CD14-positive monocyte (primary cell): ENCODE data around the gene DNAJB11. TPM values are rescaled to one million over a fixed set of nuclear protein-coding genes. Genes with fewer than 3 reads are reported as not detected.

Source experiments
- DNase-seq, 3 donors: peaks; one replicate each; pipeline ENCODE4 v3.0.0-alpha.2; 2011 to 2022
- H2AFZ ChIP-seq: 2 replicates; pipeline ENCODE4 v1.6.0; 2012; ENCODE audit warnings: mild to moderate bottlenecking, low read depth, low read length, inconsistent platforms; ENCODE audit not compliant: insufficient read depth, poor library complexity, severe bottlenecking
- H3K27ac ChIP-seq, 2 donors: 1 replicate in 1 of 2; 2 replicates in 1 of 2; pipeline ENCODE4 v1.5.1; 2012 to 2013; ENCODE audit warnings: low read length in 2 of 2, control low read depth in 1 of 2, inconsistent platforms in 1 of 2, low read depth in 1 of 2, mild to moderate bottlenecking in 1 of 2
- H3K27me3 ChIP-seq, 2 donors: one replicate each; pipeline versions ENCODE4 v1.6.0 to v1.6.1; 2011 to 2013; ENCODE audit warnings: low read length in 2 of 2; ENCODE audit not compliant: control insufficient read depth in 2 of 2, insufficient read depth in 2 of 2
- H3K36me3 ChIP-seq, 2 donors: replicated peaks in 1 of 2; 1 replicate in 1 of 2; 2 replicates in 1 of 2; pipeline versions ENCODE4 v1.5.1 to v1.6.1; 2012 to 2013; ENCODE audit warnings: low read length in 2 of 2, control low read depth in 1 of 2, inconsistent platforms in 1 of 2, mild to moderate bottlenecking in 1 of 2; ENCODE audit not compliant: insufficient read depth in 2 of 2, control insufficient read depth in 1 of 2
- H3K4me1 ChIP-seq, 2 donors: 1 replicate in 1 of 2; 2 replicates in 1 of 2; pipeline versions ENCODE4 v1.5.1 to v1.6.1; 2012 to 2013; ENCODE audit warnings: low read length in 2 of 2, control low read depth in 1 of 2, inconsistent platforms in 1 of 2, mild to moderate bottlenecking in 1 of 2, moderate library complexity in 1 of 2; ENCODE audit not compliant: insufficient read depth in 2 of 2, control insufficient read depth in 1 of 2
- H3K4me2 ChIP-seq: replicated peaks from 2 replicates; pipeline ENCODE3; 2012; ENCODE audit warnings: low read length, moderate library complexity, mild to moderate bottlenecking; ENCODE audit not compliant: poor library complexity, severe bottlenecking; ENCODE audit errors: extremely low read depth
- H3K4me3 ChIP-seq, 3 experiments: fragments of 200-600 bp in 1 of 3; sonication (generic) in 1 of 3; replicated peaks in 1 of 3; 1 replicate in 2 of 3; 2 replicates in 1 of 3; pipeline ENCODE4 v1.5.1; 2011 to 2013; ENCODE audit warnings: low read length in 3 of 3, mild to moderate bottlenecking in 3 of 3, control low read depth in 2 of 3, low read depth in 2 of 3, inconsistent platforms in 1 of 3, moderate library complexity in 1 of 3
- H3K79me2 ChIP-seq: 2 replicates; pipeline ENCODE4 v1.6.0; 2012; ENCODE audit warnings: mild to moderate bottlenecking, control low read depth, inconsistent platforms, low read length, moderate library complexity; ENCODE audit not compliant: insufficient read depth
- H3K9ac ChIP-seq: 2 replicates; pipeline ENCODE4 v1.6.0; 2017; ENCODE audit warnings: low read length, mild to moderate bottlenecking; ENCODE audit not compliant: insufficient read depth, poor library complexity, severe bottlenecking
- H3K9me3 ChIP-seq, 2 donors: replicated peaks in 1 of 2; 1 replicate in 1 of 2; 2 replicates in 1 of 2; pipeline versions ENCODE4 v1.5.1 to v1.6.1; 2012 to 2013; ENCODE audit warnings: low read length in 2 of 2, control low read depth in 1 of 2; ENCODE audit not compliant: control insufficient read depth in 1 of 2, insufficient read depth in 1 of 2
- H4K20me1 ChIP-seq: 2 replicates; pipeline ENCODE4 v1.6.0; 2012; ENCODE audit warnings: mild to moderate bottlenecking, low read length, control low read depth, moderate library complexity; ENCODE audit not compliant: insufficient read depth
- H3K27ac Mint-ChIP-seq, 7 donors: one replicate each; pipeline ENCODE4 v1.8.0; 2020; ENCODE audit warnings: mild to moderate bottlenecking in 7 of 7, mixed read lengths in 7 of 7, moderate library complexity in 6 of 7, inconsistent platforms in 2 of 7
- H3K27me3 Mint-ChIP-seq, 3 donors: one replicate each; pipeline ENCODE4 v1.8.0; 2021 to 2022; ENCODE audit warnings: low read depth in 3 of 3, mild to moderate bottlenecking in 3 of 3, mixed read lengths in 3 of 3, moderate library complexity in 3 of 3, inconsistent platforms in 1 of 3
- H3K36me3 Mint-ChIP-seq, 2 donors: one replicate each; pipeline ENCODE4 v1.8.0; 2020; ENCODE audit warnings: mixed read lengths in 2 of 2, inconsistent platforms in 1 of 2, mild to moderate bottlenecking in 1 of 2
- H3K4me1 Mint-ChIP-seq: one replicate; pipeline ENCODE4 v1.8.0; 2020; ENCODE audit warnings: mild to moderate bottlenecking, mixed read lengths
- H3K4me3 Mint-ChIP-seq, 2 donors: one replicate each; pipeline ENCODE4 v1.8.0; 2020; ENCODE audit warnings: mild to moderate bottlenecking in 2 of 2, mixed read lengths in 2 of 2, moderate library complexity in 1 of 2
- H3K9me3 Mint-ChIP-seq, 7 donors: one replicate each; pipeline ENCODE4 v1.8.0; 2020 to 2022; ENCODE audit warnings: mixed read lengths in 7 of 7, mild to moderate bottlenecking in 6 of 7, moderate library complexity in 6 of 7, inconsistent platforms in 2 of 7
- WGBS: methylation state at CpG from one replicate; pipeline ENCODE4 v1.1.5; 2013; ENCODE audit warnings: missing lambda C conversion rate; ENCODE audit not compliant: insufficient coverage; 5-methylcytosine and 5-hydroxymethylcytosine counted together
- intact Hi-C, 2 donors: fragments of 100-400 bp; cut with micrococcal nuclease; formaldehyde crosslinking; loops; one replicate each; pipeline versions ENCODE4 v1.15.0 to v1.15.1; 2023
- polyA plus RNA-seq, 3 donors: library from polyadenylated mRNA; depleted of rRNA in 1 of 3; unstranded in 2 of 3; stranded (reverse) in 1 of 3; fragments of 300-500 nt in 2 of 3; fragments of >200 nt in 1 of 3; fragmentation: Illumina TruSeq in 2 of 3; gene quantifications; 1 replicate in 2 of 3; 2 replicates in 1 of 3; pipeline ENCODE4 v1.2.3, GENCODE V29; 2012 to 2021
- TF ChIP-seq, protein P1 (sequence below): fragments of 200-600 bp; IDR thresholded peaks from one replicate; pipeline ENCODE4 v1.8.0; 2022; ENCODE audit warnings: antibody characterized with exemption, mild to moderate bottlenecking

DNAJB11 gene
- polyA plus RNA-seq, 3 donors = 32.5 to 45.8 (median 44.6) TPM

DNA sequence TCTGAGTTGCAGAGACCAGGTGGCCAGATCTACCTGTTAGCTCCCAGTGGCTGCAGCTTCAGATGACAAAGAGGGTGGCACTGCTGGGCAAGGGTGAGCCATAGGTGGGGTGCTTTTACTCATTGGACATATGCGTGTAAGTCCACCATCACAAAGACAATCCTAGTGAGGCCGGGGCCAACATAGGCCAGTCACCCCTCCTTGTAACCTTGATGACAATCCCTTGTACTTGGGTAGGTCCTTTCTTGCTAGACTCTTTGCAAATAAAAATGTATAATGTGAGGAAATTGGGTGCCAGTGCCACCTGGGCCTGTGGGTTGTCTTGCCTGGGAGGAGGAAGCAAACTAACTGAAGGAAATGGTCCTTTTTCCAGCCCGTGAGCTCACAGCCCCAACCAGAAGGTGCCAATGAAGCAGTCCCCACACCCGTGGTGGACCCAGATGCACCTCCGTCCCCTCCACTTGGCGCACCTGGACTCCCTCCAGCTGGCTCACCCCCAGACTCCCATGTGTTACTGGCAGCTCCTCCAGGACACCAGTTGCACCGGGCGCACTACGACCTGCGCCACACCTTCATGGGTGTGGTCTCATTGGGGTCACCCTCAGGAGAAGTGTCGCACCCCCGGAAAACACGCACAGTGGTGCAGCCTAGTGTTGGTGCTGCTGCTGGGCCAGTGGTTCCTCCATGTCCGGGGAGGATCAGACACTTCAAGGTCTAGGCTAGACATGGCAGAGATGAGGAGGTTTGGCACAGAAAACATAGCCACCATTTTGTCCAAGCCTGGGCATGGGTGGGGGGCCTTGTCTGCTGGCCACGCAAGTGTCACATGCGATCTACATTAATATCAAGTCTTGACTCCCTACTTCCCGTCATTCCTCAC lies 49.9 kb downstream of the DNAJB11 start:
- Histone ChIP-seq H3K79me2 (no peaks in the 10 kb centered on the region), H3K9ac (no peak overlapping the region), H3K4me3 (no peak overlapping the region), H3K36me3 (no peaks in the 10 kb centered on the region), H3K4me1 (peaks cover 6 to 10% of the 10 kb centered on the region in 2 donors), H3K4me2 (no peak overlapping the region), H2AFZ (no peak overlapping the region), H4K20me1 (no peaks in the 10 kb centered on the region), H3K27ac (no peak overlapping the region), H3K27me3 (peaks cover 5 to 14% of the 10 kb centered on the region in 2 donors), H3K9me3 (no peaks in the 10 kb centered on the region)
- WGBS = 92% methylated on average over 11 of the region's 17 CpGs
- Mint-ChIP-seq H3K27ac (no peak overlapping the region), H3K4me1 (peaks cover 11% of the 10 kb centered on the region), H3K9me3 (no peaks in the 10 kb centered on the region), H3K4me3 (no peak overlapping the region), H3K27me3 (peaks cover 14 to 20% (median 18%) of the 10 kb centered on the region in 3 donors), H3K36me3 (no peaks in the 10 kb centered on the region)
- TF ChIP-seq, protein P1, sequence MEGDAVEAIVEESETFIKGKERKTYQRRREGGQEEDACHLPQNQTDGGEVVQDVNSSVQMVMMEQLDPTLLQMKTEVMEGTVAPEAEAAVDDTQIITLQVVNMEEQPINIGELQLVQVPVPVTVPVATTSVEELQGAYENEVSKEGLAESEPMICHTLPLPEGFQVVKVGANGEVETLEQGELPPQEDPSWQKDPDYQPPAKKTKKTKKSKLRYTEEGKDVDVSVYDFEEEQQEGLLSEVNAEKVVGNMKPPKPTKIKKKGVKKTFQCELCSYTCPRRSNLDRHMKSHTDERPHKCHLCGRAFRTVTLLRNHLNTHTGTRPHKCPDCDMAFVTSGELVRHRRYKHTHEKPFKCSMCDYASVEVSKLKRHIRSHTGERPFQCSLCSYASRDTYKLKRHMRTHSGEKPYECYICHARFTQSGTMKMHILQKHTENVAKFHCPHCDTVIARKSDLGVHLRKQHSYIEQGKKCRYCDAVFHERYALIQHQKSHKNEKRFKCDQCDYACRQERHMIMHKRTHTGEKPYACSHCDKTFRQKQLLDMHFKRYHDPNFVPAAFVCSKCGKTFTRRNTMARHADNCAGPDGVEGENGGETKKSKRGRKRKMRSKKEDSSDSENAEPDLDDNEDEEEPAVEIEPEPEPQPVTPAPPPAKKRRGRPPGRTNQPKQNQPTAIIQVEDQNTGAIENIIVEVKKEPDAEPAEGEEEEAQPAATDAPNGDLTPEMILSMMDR = no peak
- intact Hi-C loops = no loop called here
- no peak for DNase-seq

DNA sequence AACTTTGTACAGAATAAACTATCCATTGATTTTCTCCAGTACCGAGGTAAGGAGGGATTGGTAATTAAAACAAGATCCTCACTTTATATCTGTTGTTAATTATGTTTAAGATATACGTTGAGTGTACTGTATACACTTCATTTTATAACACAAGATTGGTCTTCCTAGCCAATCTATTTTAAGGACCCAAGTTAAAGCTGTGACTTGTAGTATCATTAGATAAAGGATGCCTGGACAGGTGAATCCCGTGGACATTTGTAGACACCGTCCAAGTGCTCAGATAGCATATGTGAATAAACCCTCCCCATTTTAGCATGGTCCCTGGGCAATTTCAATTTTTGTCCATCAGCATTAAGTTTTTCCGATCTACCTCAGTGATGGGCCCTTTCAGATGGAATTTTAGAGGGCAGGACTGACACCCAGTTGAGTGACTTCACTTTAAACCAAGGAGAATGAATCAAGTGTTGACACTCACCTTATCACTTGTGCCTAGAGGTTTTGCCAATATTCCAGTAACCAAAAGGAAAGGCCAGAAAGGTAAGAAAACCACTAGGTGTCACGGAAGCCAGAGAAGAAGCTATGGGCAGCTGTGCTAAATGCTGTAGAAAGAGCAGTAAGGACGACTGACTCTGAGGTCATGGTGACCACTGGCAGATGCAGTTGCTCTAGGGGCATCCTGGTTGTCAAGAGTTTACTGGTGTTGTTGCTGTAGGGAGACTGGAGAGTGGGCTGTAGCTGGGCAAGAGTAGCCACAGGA lies 51.6 kb downstream of the DNAJB11 start:
- 90% methylated on average over 3 of the region's 7 CpGs for WGBS
- H2AFZ ChIP-seq = no peak overlapping the region

More for the DNA sequence above, 51.6 kb downstream of the DNAJB11 start:
- Mint-ChIP-seq H3K36me3 (no peaks in the 10 kb centered on the region), H3K27me3 (peaks cover 14 to 15% (median 14%) of the 10 kb centered on the region in 3 donors), H3K4me1 (peaks cover 5% of the 10 kb centered on the region), H3K9me3 (no peaks in the 10 kb centered on the region), H3K4me3 (no peak overlapping the region), H3K27ac (no peak overlapping the region)
- intact Hi-C loops = no loop called here
- peaks cover 5 to 11% of the 10 kb centered on the region in 2 donors for H3K27me3 ChIP-seq
- H3K36me3 ChIP-seq = no peaks in the 10 kb centered on the region
- H3K4me3 ChIP-seq = no peak overlapping the region
- no peaks in the 10 kb centered on the region for H3K79me2 ChIP-seq
- no peak for DNase-seq
- H3K4me2 ChIP-seq = no peak overlapping the region
- H3K27ac ChIP-seq = no peak overlapping the region
- no peaks in the 10 kb centered on the region for H3K9me3 ChIP-seq
- H3K4me1 ChIP-seq = peaks cover 3 to 4% of the 10 kb centered on the region in 2 donors
- TF ChIP-seq, protein P1 = no peak
- no peak overlapping the region for H3K9ac ChIP-seq
- H4K20me1 ChIP-seq = no peaks in the 10 kb centered on the region
